A673 (cell line): ENCODE results near the gene FRY. TPM values are rescaled to one million over a fixed set of nuclear protein-coding genes. Genes with fewer than 3 reads are reported as not detected.

Experiments used
- BruUV-seq: library from RNA; stranded (reverse); fragments of 400-500 nt; replicated peaks from 2 replicates; lab custom pipeline; 2021; lab: Mats Ljungman, UMichigan
- CTCF ChIA-PET: fragments of 300-600 bp; sonication (Branson Sonifier 250); formaldehyde crosslinking; loops from one replicate; lab custom pipeline; 2022; ENCODE audit warnings: antibody characterized with exemption; lab: Charles Lee
- POLR2A ChIA-PET: fragments of 300-600 bp; sonication (Branson Sonifier 250); formaldehyde crosslinking; loops from one replicate; lab custom pipeline; 2022; ENCODE audit warnings: antibody characterized with exemption; ENCODE audit not compliant: low non-redundant PET; lab: Charles Lee
- DNase-seq: peaks from one replicate; pipeline ENCODE4 v3.0.0-alpha.2; 2015; ENCODE audit warnings: low spot score
- H3K27ac ChIP-seq: fragments of 200-600 bp; sonication (generic); 2 replicates; pipeline ENCODE4 v1.5.1; 2016; ENCODE audit warnings: mixed run types, low read depth, mild to moderate bottlenecking, mixed read lengths, antibody characterized with exemption, low read length; ENCODE audit not compliant: poor library complexity, severe bottlenecking
- H3K27me3 ChIP-seq: fragments of 200-600 bp; sonication (generic); replicated peaks from 2 replicates; pipeline ENCODE4 v1.6.1; 2017; ENCODE audit warnings: mixed run types, low read depth, mild to moderate bottlenecking, mixed read lengths, antibody characterized with exemption, low read length; ENCODE audit not compliant: insufficient read depth, poor library complexity
- H3K36me3 ChIP-seq: fragments of 200-600 bp; sonication (generic); 2 replicates; pipeline ENCODE4 v1.6.1; 2016; ENCODE audit warnings: mixed run types, mild to moderate bottlenecking, mixed read lengths, antibody characterized with exemption, low read length; ENCODE audit not compliant: insufficient read depth, poor library complexity, severe bottlenecking
- H3K4me1 ChIP-seq: fragments of 200-600 bp; sonication (generic); 2 replicates; pipeline ENCODE4 v1.6.1; 2017; ENCODE audit warnings: mixed run types, mild to moderate bottlenecking, mixed read lengths, antibody characterized with exemption, low read length; ENCODE audit not compliant: insufficient read depth, poor library complexity, severe bottlenecking
- H3K4me3 ChIP-seq: fragments of 200-600 bp; sonication (generic); 2 replicates; pipeline ENCODE4 v1.5.1; 2016; ENCODE audit warnings: low read depth, mixed run types, mild to moderate bottlenecking, mixed read lengths, low read length; ENCODE audit not compliant: poor library complexity, severe bottlenecking
- H3K9me3 ChIP-seq: fragments of 200-600 bp; sonication (generic); 2 replicates; pipeline ENCODE4 v1.6.1; 2016; ENCODE audit warnings: mixed run types, low read depth, mild to moderate bottlenecking, mixed read lengths, antibody characterized with exemption, low read length; ENCODE audit not compliant: poor library complexity, severe bottlenecking
- CTCF ChIP-seq: fragments of 300-800, 200-600 bp; sonication (generic); conservative IDR thresholded peaks from 2 replicates; pipeline ENCODE4 v1.5.1; 2017; ENCODE audit warnings: low read depth, mild to moderate bottlenecking, antibody characterized with exemption, low read length, moderate library complexity, mixed read lengths
- EZH2 ChIP-seq: fragments of 200-600 bp; sonication (generic); IDR thresholded peaks from 2 replicates; pipeline ENCODE4 v1.6.1; 2017; ENCODE audit warnings: borderline replicate concordance, low read depth, mild to moderate bottlenecking, mixed read lengths, antibody characterized with exemption, low read length; ENCODE audit not compliant: poor library complexity, severe bottlenecking
- intact Hi-C: fragments of 100-400 bp; cut with micrococcal nuclease; formaldehyde crosslinking; loops from one replicate; pipeline ENCODE4 v1.10.0; 2022; ENCODE audit not compliant: unreplicated experiment
- total RNA-seq: library from RNA; stranded (reverse); gene quantifications from 2 replicates; pipeline ENCODE4 v1.2.3, GENCODE V29; 2021

The FRY gene
- total RNA-seq, 1 experiment from 2014 or later, result 0.58 TPM

GRCh38 chr13:32092496-32092895 lies 60.9 kb downstream of the FRY start:
- Histone ChIP-seq H3K9me3 (no peaks in the 10 kb centered on the region), H3K36me3 (no peaks in the 10 kb centered on the region), H3K27me3 (no peaks in the 10 kb centered on the region), H3K27ac (no peak overlapping the region), H3K4me1 (no peaks in the 10 kb centered on the region), H3K4me3 (no peak overlapping the region)
- no TSS peak for BruUV-seq
- POLR2A ChIA-PET, result no interaction called here
- no peak for TF ChIP-seq EZH2
- no peak for TF ChIP-seq CTCF
- CTCF ChIA-PET, result no interaction called here
- intact Hi-C loops, result no loop called here
- DNase-seq, result no peak

- Histone ChIP-seq H3K4me3 (no peak overlapping the region), H3K27me3 (no peaks in the 10 kb centered on the region), H3K4me1 (no peaks in the 10 kb centered on the region), H3K27ac (no peak overlapping the region), H3K9me3 (no peaks in the 10 kb centered on the region), H3K36me3 (no peaks in the 10 kb centered on the region)
- ChIA-PET POLR2A (no interaction called here), CTCF (no interaction called here)
- no TSS peak for BruUV-seq
- DNase-seq, result no peak
- intact Hi-C loops, result no loop called here
- TF ChIP-seq CTCF, result no peak
- TF ChIP-seq EZH2, result no peak
Measured at GRCh38 chr13:32093006-32093405, 61.4 kb downstream of the FRY start.

GRCh38 chr13:32098272-32098671 lies 66.7 kb downstream of the FRY start:
- H3K36me3 ChIP-seq, result no peaks in the 10 kb centered on the region
- ChIA-PET POLR2A (no interaction called here), CTCF (no interaction called here)
- H3K9me3 ChIP-seq, result no peaks in the 10 kb centered on the region
- TF ChIP-seq EZH2 (no peak), CTCF (no peak)
- H3K4me3 ChIP-seq, result no peak overlapping the region
- intact Hi-C loops, result no loop called here
- no peaks in the 10 kb centered on the region for H3K27me3 ChIP-seq
- no peak overlapping the region for H3K27ac ChIP-seq
- no peaks in the 10 kb centered on the region for H3K4me1 ChIP-seq
- no peak for DNase-seq
- BruUV-seq, result no TSS peak
